Measurements from ENCODE around the gene TRAF2.

DNA sequence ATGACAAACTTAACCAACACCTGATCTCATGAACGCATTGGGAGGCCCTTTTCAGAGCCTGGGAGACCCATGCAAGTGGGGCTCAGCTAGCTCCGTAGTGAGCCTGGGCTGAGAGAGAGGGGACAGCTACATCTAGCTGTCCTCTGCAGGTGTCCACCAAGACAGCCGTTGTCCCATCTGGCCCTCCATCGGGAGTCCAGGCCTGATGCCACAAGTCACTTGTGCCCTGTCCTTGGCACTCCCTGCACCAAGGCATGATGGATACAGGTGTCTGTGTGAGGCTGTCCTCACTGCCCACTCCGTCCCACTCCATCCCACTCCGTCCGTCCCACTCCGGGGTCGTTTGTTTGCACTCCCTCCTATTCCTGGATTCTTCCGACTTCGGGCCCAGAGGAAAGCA lies 17.7 kb upstream of the TRAF2 start:
- TF ChIP-seq, protein P1, sequence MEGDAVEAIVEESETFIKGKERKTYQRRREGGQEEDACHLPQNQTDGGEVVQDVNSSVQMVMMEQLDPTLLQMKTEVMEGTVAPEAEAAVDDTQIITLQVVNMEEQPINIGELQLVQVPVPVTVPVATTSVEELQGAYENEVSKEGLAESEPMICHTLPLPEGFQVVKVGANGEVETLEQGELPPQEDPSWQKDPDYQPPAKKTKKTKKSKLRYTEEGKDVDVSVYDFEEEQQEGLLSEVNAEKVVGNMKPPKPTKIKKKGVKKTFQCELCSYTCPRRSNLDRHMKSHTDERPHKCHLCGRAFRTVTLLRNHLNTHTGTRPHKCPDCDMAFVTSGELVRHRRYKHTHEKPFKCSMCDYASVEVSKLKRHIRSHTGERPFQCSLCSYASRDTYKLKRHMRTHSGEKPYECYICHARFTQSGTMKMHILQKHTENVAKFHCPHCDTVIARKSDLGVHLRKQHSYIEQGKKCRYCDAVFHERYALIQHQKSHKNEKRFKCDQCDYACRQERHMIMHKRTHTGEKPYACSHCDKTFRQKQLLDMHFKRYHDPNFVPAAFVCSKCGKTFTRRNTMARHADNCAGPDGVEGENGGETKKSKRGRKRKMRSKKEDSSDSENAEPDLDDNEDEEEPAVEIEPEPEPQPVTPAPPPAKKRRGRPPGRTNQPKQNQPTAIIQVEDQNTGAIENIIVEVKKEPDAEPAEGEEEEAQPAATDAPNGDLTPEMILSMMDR (IDR thresholded peaks at IDR 0.05; ENCODE audit: extremely low read depth in 1 of 2, insufficient read depth in 1 of 2, low read depth in 1 of 2, low read length in 2 of 2): no peak
- TF ChIP-seq POLR2A (IDR thresholded peaks at IDR 0.05; ENCODE audit: low read depth, low read length) (no peak), EZH2 (IDR thresholded peaks at IDR 0.05; ENCODE audit: borderline replicate concordance, low read depth, low read length, severe bottlenecking) (no peak)
